PC-3 (cell line): ENCODE measurements around the gene CD164L2. TPM values are rescaled to one million over a fixed set of nuclear protein-coding genes. Genes with fewer than 3 reads are reported as not detected.

Source experiments
- ATAC-seq: fragments of 200-7000 bp; cut with Tn5 transposase; 2 replicates; pipeline ENCODE4 v1.9.1; 2020; ENCODE audit warnings: mild to moderate bottlenecking, moderate library complexity
- BruUV-seq: library from RNA; stranded (reverse); fragments of 400-500 nt; replicated peaks from 2 replicates; lab custom pipeline; 2021; lab: Mats Ljungman, UMichigan
- CTCF ChIA-PET: fragments of 300-600 bp; sonication (Branson Sonifier 250); formaldehyde crosslinking; loops from one replicate; lab custom pipeline; 2022; ENCODE audit warnings: antibody characterized with exemption; lab: Charles Lee
- POLR2A ChIA-PET: fragments of 300-600 bp; sonication (Branson Sonifier 250); formaldehyde crosslinking; loops from one replicate; lab custom pipeline; 2022; ENCODE audit warnings: antibody characterized with exemption; ENCODE audit not compliant: unreplicated experiment; lab: Charles Lee
- DNase-seq: peaks from one replicate; pipeline ENCODE4 v3.0.0-alpha.2; 2015
- H2AFZ ChIP-seq: fragments of 300-600 bp; sonication (generic); 2 replicates; pipeline ENCODE4 v1.6.0; 2016; ENCODE audit warnings: antibody characterized with exemption, low read length
- H3F3A ChIP-seq: fragments of 300-600 bp; sonication (generic); one replicate; pipeline ENCODE4 v1.6.0; 2017; ENCODE audit warnings: antibody characterized with exemption, low read length, control low read depth, mild to moderate bottlenecking; ENCODE audit not compliant: unreplicated experiment
- H3K27ac ChIP-seq: fragments of 300-600 bp; sonication (generic); 2 replicates; pipeline ENCODE4 v1.5.1; 2016; ENCODE audit warnings: mild to moderate bottlenecking, low read length
- H3K27me3 ChIP-seq: fragments of 300-600 bp; sonication (generic); 2 replicates; pipeline ENCODE4 v1.6.1; 2016; ENCODE audit warnings: low read length, mixed read lengths
- H3K36me3 ChIP-seq: fragments of 300-600 bp; sonication (generic); 2 replicates; pipeline ENCODE4 v1.6.1; 2016; ENCODE audit warnings: low read depth, mixed run types, low read length, mixed read lengths
- H3K4me1 ChIP-seq: fragments of 300-600 bp; sonication (generic); 2 replicates; pipeline ENCODE4 v1.5.1; 2016; ENCODE audit warnings: low read length; ENCODE audit not compliant: insufficient read depth
- H3K4me2 ChIP-seq: fragments of 300-600 bp; sonication (generic); 2 replicates; pipeline ENCODE4 v1.6.0; 2016; ENCODE audit warnings: low read length
- H3K4me3 ChIP-seq: fragments of 300-600 bp; sonication (generic); 2 replicates; pipeline ENCODE4 v1.5.1; 2016; ENCODE audit warnings: mild to moderate bottlenecking, low read length, mixed read lengths
- H3K79me2 ChIP-seq: fragments of 300-600 bp; sonication (generic); 2 replicates; pipeline ENCODE4 v1.6.1; 2017; ENCODE audit warnings: low read length, mixed read lengths
- H3K9ac ChIP-seq: fragments of 300-600 bp; sonication (generic); 2 replicates; pipeline ENCODE4 v1.6.0; 2016; ENCODE audit warnings: mild to moderate bottlenecking, low read length
- H3K9me2 ChIP-seq: fragments of 300-600 bp; sonication (generic); replicated peaks from 2 replicates; pipeline ENCODE4 v1.6.1; 2016; ENCODE audit warnings: mixed run types, low read length, mixed read lengths
- H3K9me3 ChIP-seq: fragments of 300-600 bp; sonication (generic); 2 replicates; pipeline ENCODE4 v1.6.1; 2016; ENCODE audit warnings: low read length, mixed read lengths
- H4K20me1 ChIP-seq: fragments of 300-600 bp; sonication (generic); 2 replicates; pipeline ENCODE4 v1.6.1; 2016; ENCODE audit warnings: low read length, mixed read lengths
- EZH2 ChIP-seq: fragments of 300-600 bp; sonication (generic); IDR thresholded peaks from one replicate; pipeline ENCODE4 v1.6.1; 2017; ENCODE audit warnings: antibody characterized with exemption, mild to moderate bottlenecking, low read length; ENCODE audit not compliant: unreplicated experiment
- EZH2phosphoT487 ChIP-seq: fragments of 300-600 bp; sonication (generic); IDR thresholded peaks from 2 replicates; pipeline ENCODE4 v1.6.1; 2018; ENCODE audit warnings: mild to moderate bottlenecking, antibody characterized with exemption, low read length, borderline replicate concordance
- intact Hi-C: fragments of 100-400 bp; cut with micrococcal nuclease; formaldehyde crosslinking; loops from 2 replicates; pipeline ENCODE4 v1.9.0; 2023
- total RNA-seq: library from RNA; depleted of rRNA; stranded (reverse); fragments of >200 nt; gene quantifications from 2 replicates; pipeline ENCODE4 v1.2.3, GENCODE V29; 2014
- TF ChIP-seq, protein P1 (sequence below): fragments of 300-600 bp; sonication (generic); conservative IDR thresholded peaks from 2 replicates; pipeline ENCODE4 v1.5.1; 2017; ENCODE audit warnings: antibody characterized with exemption, low read depth, mild to moderate bottlenecking, low read length

Gene CD164L2
- total RNA-seq, 1 experiment from 2014 or later = 0.47 TPM

DNA sequence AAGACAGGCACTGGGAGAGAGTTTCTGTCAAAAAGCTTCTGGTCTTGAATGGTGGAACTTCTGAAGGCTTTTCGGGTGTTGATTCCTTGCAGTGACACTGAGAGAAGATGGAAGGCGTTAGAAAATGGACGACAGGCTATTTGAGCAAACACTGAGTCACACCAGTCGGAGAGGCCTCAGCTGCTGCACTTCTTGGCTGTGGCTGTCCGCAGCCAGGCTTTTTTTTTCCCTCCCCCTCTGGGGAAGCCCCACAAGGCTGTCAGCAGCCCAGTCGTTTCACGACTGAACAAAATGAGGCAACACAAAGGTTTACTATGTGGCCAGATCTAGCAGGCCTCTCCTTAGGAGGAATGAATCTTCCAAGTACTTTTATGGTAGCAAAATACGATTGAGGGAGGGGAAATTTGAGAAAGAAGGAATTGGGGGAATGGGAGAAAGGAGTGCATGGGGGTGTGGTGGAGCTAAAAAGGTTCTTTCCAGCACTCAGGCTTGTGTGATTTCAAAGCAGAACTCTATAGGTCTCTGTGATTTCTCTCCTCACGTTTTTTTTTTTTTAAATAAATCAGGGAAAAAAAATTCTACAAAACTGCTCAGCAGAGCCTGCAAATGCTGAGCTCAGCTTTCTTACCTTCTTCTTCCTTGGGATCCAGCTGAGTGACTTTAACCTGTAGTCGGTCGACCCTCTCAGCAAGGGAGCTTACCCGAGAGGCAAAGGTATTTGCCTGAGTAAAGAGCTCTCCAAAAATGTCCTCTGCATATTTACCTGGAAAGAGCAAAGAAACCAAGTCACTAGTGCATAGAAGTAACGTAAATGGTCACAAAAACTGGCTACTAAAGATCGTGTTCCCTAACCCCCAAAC lies 35.4 kb upstream of the CD164L2 start:
- Histone ChIP-seq H3K79me2 (peaks cover 16% of the 10 kb centered on the region), H3K9me2 (no peaks in the 10 kb centered on the region), H3F3A (peaks cover 5% of the 10 kb centered on the region), H3K9ac (peak overlapping the region; percentile 57), H3K4me2 (peak overlapping the region; percentile 18; the same call in 1 of the 2 replicates), H3K27ac (peak overlapping the region; percentile 70), H3K27me3 (no peaks in the 10 kb centered on the region), H3K36me3 (peaks cover 43% of the 10 kb centered on the region), H3K4me3 (no peak overlapping the region), H3K9me3 (no peaks in the 10 kb centered on the region), H4K20me1 (no peaks in the 10 kb centered on the region), H3K4me1 (peaks cover 17% of the 10 kb centered on the region), H2AFZ (peak overlapping the region; percentile 54; the same call in 1 of the 2 replicates)
- no TSS peak for BruUV-seq
- DNase-seq (peak; percentile 71), ATAC-seq (peak; percentile 89)
- intact Hi-C loops = loop anchor here (5.0 to 10.0 kb wide), 2 partner anchors 136 to 189 kb away; no protein-coding TSS in a partner anchor
- ChIA-PET CTCF (interaction anchor here (0.6 kb wide), 1 partner anchor 105 kb away, joined by 3 read pairs; no protein-coding TSS in a partner anchor), POLR2A (no interaction called here)
- TF ChIP-seq EZH2phosphoT487 = no peak
- TF ChIP-seq, protein P1, sequence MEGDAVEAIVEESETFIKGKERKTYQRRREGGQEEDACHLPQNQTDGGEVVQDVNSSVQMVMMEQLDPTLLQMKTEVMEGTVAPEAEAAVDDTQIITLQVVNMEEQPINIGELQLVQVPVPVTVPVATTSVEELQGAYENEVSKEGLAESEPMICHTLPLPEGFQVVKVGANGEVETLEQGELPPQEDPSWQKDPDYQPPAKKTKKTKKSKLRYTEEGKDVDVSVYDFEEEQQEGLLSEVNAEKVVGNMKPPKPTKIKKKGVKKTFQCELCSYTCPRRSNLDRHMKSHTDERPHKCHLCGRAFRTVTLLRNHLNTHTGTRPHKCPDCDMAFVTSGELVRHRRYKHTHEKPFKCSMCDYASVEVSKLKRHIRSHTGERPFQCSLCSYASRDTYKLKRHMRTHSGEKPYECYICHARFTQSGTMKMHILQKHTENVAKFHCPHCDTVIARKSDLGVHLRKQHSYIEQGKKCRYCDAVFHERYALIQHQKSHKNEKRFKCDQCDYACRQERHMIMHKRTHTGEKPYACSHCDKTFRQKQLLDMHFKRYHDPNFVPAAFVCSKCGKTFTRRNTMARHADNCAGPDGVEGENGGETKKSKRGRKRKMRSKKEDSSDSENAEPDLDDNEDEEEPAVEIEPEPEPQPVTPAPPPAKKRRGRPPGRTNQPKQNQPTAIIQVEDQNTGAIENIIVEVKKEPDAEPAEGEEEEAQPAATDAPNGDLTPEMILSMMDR = no peak
- TF ChIP-seq EZH2 = no peak

DNA sequence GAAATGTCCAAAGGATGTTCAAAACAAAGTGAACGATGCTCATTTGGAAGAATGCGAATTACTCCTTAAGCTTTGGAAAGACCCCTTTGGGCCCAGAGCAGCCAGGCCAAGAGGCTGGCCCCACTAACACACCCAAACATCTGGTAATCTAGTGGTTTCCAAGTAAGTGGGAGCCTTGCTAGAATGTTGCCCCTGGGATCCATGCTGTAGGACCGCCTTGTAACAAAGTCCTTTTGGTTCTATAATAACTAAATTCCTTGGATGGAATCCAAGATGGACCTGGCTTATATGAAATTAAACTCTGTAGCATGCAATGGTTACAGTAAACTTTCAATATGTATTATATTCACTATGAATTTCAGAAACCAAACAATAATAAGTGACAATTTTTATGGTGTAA lies 34.6 kb upstream of the CD164L2 start:
- BruUV-seq = no TSS peak
- H4K20me1 ChIP-seq = no peaks in the 10 kb centered on the region
- POLR2A ChIA-PET = no interaction called here
- peak overlapping the region; percentile 70 for H3K27ac ChIP-seq
- peak overlapping the region; percentile 57; the same call in 1 of the 2 replicates for H3K9ac ChIP-seq
- H3F3A ChIP-seq = peaks cover 5% of the 10 kb centered on the region
- DNase-seq (no peak), ATAC-seq (no peak)
- no peaks in the 10 kb centered on the region for H3K9me2 ChIP-seq
- H3K4me3 ChIP-seq = no peak overlapping the region
- no peaks in the 10 kb centered on the region for H3K9me3 ChIP-seq
- TF ChIP-seq, protein P1 = no peak
- TF ChIP-seq EZH2 (no peak), EZH2phosphoT487 (no peak)
- no peaks in the 10 kb centered on the region for H3K27me3 ChIP-seq
- H3K36me3 ChIP-seq = peaks cover 52% of the 10 kb centered on the region
- CTCF ChIA-PET = no interaction called here
- peaks cover 17% of the 10 kb centered on the region for H3K4me1 ChIP-seq
- peaks cover 12% of the 10 kb centered on the region; the same call in 1 of the 2 replicates for H3K79me2 ChIP-seq
- intact Hi-C loops = loop anchor here (5.0 to 10.0 kb wide), 2 partner anchors 137 to 190 kb away; no protein-coding TSS in a partner anchor
- no peak overlapping the region for H2AFZ ChIP-seq
- no peak overlapping the region for H3K4me2 ChIP-seq
